ENCODE results near the gene BRD3.

Gene BRD3

GRCh38 chr9:134053941-134054761 lies 13.7 kb downstream of the BRD3 start:
- no peak for DNase-seq

DNA sequence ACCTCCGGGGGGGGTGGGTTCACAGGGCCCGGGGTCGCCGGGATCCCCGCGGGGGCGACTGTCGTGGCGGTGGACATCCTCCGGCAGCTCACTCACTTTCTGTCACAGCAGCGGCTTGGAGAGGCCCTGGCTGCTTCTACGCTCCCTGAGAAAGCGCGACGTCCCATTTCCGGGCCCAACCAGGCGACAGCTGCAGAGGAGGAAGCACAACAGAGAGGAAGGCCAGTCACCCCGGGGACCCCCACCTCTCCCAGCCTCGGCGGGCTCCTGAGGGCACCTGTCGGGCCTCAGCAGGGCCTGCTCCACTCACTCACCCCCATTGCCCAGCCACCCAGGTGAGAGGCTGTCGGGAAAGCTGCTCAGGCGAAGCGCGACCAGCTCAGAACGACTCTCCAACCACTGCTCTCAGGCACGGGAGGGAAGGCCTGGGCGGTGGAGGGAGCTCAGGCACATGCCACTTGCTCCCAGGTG lies 14.4 kb downstream of the BRD3 start:
- peak; percentile 24 for DNase-seq

DNA sequence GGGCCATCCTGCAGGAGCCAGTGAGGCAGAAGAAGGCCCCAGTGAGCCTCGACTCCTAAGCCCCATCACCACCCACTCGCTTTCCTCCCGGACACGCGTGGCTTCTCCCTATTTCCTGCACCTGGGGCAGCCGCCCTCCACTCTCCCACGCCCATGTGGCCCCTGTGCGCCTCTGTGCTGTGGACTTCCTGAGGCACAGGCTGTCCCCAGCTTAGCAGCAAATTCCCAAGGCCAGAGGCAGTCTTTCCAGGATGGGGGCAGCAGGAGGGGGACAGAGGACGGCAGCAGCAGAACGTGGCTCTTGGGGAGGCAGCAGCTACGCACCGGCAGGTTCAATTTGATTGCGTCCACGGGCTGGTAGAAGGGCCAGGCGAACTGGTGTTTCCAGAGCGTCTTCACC lies 14.9 kb downstream of the BRD3 start:
- DNase-seq = no peak

GRCh38 chr9:134052491-134052890 lies 15.3 kb downstream of the BRD3 start:
- no peak for DNase-seq

DNA sequence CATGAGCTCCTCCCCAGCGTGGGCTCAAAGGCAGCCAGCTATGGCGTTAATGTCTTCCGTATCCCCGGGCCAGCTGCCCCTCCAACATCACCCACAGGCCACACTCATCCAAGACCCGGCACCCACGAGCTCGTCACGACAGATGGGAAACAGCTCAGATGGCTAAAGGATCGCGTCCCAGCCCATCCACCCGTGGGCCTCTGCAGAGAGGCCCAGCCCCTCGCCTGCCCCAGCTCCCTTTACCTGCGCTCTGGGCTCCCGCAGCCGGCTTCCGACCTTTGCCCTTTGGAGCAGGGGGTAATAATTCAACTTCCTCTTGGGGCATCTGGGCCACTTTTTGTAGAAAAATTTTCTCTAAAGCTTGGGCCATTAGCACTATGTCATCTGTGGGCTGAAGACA lies 16.5 kb downstream of the BRD3 start:
- no peak for DNase-seq

DNA sequence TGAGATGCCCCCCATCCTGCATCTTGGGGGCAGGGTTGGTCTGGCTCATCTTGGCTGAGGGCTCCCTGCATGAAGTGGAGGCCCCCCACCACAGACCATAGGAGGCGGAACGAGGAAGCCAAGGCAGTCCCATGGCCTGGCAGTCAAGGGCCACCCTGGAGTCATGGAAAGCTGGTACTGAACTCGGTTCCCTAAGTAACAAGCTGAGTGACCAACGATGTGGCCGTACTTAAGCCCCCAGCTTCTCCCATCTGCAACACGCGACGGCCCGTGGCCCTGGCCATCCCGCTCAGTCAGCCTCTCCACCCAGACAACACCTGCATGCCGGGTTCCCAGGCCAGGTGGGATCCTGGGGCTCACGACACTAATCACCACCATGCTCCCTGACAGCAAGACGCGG lies 17.1 kb downstream of the BRD3 start:
- DNase-seq = no peak

GRCh38 chr9:134049772-134050588 lies 17.8 kb downstream of the BRD3 start:
- no peak for DNase-seq

DNA sequence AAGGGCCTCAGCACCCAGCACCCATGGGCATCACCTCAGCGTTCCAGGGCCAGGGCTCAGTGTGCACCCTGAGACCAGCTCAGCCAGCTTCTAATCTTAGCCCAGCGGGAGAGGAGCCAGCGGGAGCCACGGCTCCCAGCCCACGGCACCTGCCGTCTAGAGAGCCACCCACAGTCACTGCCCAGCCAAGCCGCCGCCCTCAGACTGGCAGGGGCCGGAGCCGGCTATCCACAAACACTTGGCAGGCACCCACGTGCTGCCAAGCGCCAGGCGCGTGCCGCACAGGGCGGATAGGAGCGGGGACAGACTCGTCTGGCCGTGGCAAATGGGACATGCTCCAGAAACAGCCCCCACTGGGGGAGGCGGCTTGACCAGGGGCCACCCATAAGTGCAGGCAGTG lies 18.6 kb downstream of the BRD3 start:
- DNase-seq = no peak

DNA sequence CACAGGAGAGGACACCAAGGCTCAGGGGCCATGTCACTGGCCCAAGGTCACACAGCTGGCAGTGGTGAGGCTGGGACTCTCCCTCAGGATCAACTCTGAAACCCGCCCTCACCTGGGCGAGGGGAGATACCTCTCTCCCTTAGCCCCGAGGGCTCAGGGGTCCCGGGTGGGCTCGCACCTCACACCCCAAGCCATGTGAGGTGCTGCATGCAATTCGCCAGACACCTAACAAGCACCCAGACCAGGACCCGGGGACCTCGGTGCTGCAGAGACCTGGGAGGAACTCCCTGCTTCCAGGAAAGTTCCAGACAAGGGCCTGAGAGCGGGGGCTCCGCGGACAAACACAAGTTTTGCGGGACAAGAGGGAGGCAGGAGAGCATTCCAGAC lies 19.3 kb downstream of the BRD3 start:
- DNase-seq = no peak

DNA sequence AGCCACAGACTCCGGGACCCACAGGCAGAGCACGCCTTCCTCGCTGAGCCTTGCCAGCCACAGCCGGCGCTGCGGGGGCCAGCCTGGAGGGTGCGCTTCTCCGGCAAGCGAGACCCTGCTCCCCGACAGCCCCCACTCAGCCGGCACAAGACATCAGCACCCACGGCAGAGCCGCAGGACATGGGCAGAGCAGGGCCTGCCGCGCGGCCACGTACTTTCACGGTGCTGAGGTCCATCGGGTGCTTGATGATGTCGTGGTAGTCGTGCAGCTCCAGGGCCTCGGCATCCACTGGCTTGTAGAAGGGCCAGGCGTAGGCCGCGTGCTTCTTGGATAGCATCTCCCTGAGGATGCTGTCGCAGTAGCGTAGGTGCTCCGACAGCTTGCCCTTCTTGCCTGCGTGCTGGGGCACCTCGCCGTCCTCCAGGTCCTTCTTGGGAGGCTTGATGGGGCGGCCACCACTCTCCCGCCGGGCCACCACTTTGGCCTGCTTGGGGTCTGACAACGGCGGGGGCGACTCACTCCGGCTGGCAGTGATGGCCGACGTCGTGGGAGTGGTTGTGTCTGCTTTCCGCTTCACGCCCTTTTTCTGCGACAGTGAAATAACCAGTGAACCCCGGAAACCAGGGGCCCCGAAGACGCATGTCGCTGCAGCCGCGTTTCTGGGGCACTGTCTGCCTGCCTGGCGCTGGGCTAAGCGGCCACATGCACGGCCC lies 19.8 kb downstream of the BRD3 start:
- DNase-seq = no peak

- no peak for DNase-seq
Observed at GRCh38 chr9:134046894-134047681, 20.7 kb downstream of the BRD3 start.

DNA sequence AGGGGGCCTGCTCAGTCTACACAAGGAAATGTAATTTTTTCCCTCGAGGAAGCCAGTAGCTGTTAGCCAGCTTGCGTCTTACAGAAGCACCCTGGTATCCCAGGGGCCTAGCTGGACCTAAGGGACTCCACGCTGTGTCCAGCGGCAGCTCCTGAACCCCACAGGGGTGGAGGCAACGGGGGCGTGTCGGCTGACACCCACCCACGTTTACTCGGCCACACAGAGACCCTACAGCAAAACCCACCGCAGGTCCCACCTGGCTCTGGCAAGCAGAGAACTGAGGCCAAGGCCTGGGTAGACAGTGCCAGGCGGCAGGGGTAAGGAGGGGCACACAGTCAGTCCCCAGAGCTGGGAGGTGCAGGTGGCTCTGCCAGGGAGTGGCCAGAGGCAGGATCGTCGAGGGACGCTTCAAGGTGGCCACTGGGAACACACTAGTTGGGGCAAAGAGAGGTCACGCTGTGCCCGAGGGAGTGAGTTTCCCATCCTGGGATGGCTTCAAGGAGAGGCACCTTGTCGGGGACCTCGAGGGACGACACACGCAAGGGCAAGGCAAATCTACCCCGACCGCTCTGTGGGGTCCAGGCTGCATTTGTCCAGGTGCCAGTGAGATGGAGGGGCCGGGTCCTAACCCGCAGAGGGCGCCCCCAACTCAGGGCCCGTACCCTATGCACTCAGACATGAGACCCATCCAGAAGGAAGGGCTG lies 21.8 kb downstream of the BRD3 start:
- no peak for DNase-seq

DNA sequence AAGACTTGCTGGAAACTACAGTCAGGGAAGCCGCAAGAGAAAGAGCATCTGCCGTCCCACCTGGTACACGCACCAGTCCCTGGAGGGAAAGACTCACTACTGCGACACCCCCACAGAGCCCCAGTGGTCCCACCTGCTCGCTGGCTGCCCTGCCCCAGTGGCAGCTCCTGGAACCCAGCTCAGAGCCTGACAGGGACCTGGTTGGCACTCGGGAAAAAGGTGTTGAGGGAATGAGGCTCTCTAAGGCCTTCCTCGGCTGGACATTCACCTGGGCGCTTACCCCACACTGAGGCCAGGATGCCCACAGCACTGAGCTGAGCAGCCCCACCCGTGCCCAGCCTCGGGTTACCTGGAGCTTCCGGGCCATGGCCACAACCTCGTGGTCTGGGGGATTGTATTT lies 22.9 kb downstream of the BRD3 start:
- DNase-seq = no peak

- DNase-seq = no peak
Observed at GRCh38 chr9:134043531-134043988, 24.3 kb downstream of the BRD3 start.

DNA sequence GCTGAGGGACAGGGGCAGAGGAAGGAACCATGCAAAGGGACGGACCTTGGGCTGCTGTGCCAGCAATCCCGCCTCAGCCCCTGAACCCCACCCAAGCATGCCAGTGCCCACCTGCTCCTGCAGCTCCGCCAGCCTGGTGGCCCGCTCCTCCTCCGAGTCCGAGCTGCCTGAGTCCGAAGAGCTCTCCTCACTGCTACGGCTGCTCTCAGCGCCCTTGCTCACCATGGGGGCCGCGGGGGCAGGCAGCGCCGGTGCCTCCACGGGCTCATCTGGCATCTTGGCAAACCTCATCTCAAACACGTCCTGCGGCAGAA lies 26.2 kb downstream of the BRD3 start:
- no peak for DNase-seq

DNA sequence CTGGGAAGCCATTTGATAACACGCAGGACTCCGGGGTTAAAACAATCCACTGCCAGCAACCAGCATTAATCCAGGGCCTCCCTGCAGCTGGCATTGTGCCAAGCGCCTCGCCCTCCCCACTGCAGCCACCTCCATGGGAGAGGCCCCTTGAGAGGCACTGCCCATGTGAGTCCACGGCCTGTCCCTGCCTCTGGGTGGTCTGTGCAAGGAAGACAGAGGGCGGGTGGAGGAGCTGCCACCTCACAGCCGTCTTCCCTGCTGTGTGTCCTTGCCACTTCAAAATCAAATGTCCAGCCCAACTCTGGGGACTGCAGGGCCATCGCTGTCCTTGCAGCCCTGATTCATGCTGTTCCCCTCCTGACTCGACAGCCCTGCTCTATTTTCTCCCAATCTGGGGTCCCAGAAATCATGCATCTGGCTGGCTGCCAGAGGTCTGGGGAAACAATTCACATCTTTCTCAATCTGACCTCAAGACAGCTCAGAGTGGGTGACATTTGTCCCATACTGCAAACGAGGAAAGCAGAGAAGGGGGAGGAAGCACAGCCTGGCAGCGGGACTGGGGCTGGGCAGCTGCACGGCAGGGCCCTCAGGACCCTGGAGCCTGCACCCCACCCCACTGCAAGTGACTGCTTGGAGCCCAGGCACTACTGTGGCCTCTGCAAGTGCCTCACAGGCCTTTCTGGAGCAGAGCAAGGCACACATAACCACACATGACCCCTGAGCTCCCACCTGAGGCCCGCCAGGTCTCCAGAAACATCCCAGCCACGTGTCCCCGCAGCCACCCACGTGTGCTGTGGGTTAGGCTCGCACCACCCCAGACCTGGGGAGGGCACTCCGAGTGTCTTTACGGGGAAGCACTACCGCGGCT lies 26.8 kb downstream of the BRD3 start:
- no peak for DNase-seq

DNA sequence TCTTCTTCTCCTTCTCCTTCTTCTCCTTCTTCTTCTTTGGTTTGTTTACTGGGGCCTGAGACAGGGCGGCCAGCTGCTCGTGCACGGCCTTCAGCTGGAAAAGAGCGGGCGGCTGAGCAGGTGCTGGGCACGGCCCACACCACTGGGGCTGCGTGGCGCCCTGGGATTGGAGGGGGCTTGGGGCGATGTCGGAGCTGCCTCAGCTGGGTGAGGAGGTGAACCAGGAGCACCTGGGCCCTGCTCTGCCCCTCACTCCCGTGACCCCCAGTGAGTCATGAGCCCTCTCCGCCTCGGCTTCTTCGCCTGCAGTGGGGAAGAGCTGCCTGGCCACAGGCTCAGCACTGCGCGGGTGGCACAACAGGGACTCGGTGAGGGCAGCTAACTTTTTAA lies 27.7 kb downstream of the BRD3 start:
- no peak for DNase-seq

DNA sequence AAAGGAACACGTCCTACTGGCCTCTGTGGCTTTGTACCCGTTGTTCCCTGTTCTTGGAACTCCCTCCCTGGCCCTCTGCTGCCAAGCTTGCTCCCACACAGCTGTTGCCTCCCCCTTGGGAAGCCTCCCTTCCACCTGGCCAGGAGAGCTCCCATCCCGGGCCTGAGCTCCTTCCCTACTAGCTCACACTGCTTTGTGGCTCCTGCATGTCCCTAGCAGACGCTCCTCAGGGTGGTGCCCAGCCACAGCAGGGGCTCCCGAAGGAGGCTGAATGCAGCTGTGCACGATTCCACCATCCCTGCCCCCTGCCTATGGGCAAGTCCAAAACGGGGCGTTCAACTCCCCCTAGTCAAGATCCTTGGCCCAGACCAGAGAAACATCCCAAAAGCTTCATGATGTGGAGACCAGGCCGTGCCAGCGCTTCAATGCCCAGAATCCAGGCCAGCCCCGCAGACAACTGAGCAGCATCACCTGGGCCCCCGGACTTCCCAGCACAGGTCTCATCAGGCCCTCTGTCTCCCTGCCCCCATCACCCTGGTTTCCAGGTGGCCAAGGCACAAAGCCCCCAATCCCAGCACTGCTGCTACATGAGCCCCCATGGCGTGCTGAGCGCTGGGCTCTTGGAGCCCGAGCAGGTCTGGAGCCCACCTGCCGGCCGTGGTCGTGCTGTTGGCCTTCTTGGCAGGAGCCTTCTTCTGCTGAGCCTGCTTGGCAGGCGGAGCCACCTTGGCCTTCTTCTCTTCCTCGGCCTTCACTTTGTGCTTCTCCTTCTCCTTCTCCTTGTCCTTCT lies 28.2 kb downstream of the BRD3 start:
- DNase-seq = no peak

DNA sequence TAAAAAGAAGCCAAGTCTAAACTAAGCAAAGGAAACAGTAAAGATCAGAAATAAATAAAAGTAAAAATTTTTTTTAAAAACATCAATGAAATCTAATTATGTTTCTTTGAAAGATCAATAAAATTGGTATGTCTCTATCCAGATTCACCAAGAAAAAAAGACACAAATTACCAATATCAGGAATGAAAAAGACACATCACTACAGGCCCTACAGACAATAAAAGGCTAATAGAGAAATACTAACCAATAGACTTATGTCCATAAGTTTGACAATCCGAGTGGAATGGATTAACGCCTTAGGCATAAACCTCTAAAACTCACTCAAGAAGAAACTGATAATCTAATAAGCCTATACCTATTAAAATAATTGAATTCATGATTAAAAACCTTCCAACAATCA lies 30.2 kb downstream of the BRD3 start:
- DNase-seq = no peak

DNA sequence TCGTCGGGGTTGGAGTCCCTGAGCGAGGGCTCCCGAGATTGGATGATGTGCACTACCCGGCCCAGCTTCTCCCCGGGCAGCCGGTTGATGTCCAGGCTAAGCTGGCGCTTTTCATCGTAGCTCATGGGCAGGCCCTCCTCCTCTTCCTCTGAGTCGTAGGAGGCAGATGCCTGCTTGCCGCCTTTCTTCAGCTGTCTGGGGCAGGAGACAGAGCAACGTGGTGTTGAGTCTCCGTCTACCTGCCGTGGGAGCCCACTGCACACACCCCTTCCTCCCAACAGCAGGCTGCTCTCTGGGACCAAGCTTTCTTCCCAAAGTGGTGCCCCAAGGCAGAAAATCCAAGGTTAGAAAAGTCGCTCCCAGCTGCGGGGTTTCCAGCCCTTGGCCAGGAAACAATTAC lies 31.7 kb downstream of the BRD3 start:
- no peak for DNase-seq

Data from DMS79 treated with DMSO at 0.1 percent for 48 hours (cell line).